Fibroblast of peridontal ligament (primary cell): ENCODE data around the gene APOO.
A peak's percentile ranks its signal among the peaks of the same experiment; 100 is the strongest.
"Not testable (repeated sequence)": the region's sequence is repeated elsewhere in the genome, so short reads cannot be mapped to it uniquely, and the experiment has no call there.

Experiments
- DNase-seq: peaks from one replicate; pipeline ENCODE4 v3.0.0-alpha.2; 2010; ENCODE audit errors: extremely low read depth

The APOO gene

GRCh38 chrX:23859238-23859637 lies 48.5 kb downstream of the APOO start:
- not testable (repeated sequence) for DNase-seq

GRCh38 chrX:23857935-23858334 lies 49.8 kb downstream of the APOO start:
- no peak for DNase-seq

GRCh38 chrX:23857363-23857762 lies 50.4 kb downstream of the APOO start:
- DNase-seq = no peak

- DNase-seq = no peak
These were observed 52.2 kb downstream of the APOO start for GRCh38 chrX:23855569-23855968.

GRCh38 chrX:23854945-23855344 lies 52.8 kb downstream of the APOO start:
- no peak for DNase-seq

- peak; percentile 2 for DNase-seq
These were observed 53.6 kb downstream of the APOO start for GRCh38 chrX:23854122-23854521.

GRCh38 chrX:23851544-23851943 lies 56.2 kb downstream of the APOO start:
- DNase-seq = no peak

- no peak for DNase-seq
These were observed 58.5 kb downstream of the APOO start for GRCh38 chrX:23849241-23849640.

GRCh38 chrX:23845351-23845817 lies 62.4 kb downstream of the APOO start:
- no peak for DNase-seq

GRCh38 chrX:23844502-23845138 lies 63.1 kb downstream of the APOO start:
- peak; percentile 50 for DNase-seq

- DNase-seq = no peak
These were observed 65.8 kb downstream of the APOO start for GRCh38 chrX:23841847-23842522.

- DNase-seq = no peak
These were observed 67.1 kb downstream of the APOO start for GRCh38 chrX:23840674-23841073.

- no peak for DNase-seq
These were observed 68.8 kb downstream of the APOO start for GRCh38 chrX:23838953-23839352.

GRCh38 chrX:23832721-23833120 lies 75.0 kb downstream of the APOO start:
- DNase-seq = no peak

GRCh38 chrX:23828881-23829280 lies 78.9 kb downstream of the APOO start:
- peak; percentile 26 for DNase-seq

GRCh38 chrX:23826653-23827052 lies 81.1 kb downstream of the APOO start:
- no peak for DNase-seq

- no peak for DNase-seq
These were observed 81.5 kb downstream of the APOO start for GRCh38 chrX:23826216-23826615.

- no peak for DNase-seq
These were observed 82.1 kb downstream of the APOO start for GRCh38 chrX:23825675-23826074.

GRCh38 chrX:23822841-23823240 lies 84.9 kb downstream of the APOO start:
- DNase-seq = no peak

- peak; percentile 54 for DNase-seq
These were observed 85.3 kb downstream of the APOO start for GRCh38 chrX:23822397-23822796.

GRCh38 chrX:23821847-23822246 lies 85.9 kb downstream of the APOO start:
- no peak for DNase-seq

GRCh38 chrX:23820235-23820782 lies 87.4 kb downstream of the APOO start:
- DNase-seq = no peak
